ENCODE data around the gene PLEKHG4B.
"Not testable (repeated sequence)": the region's sequence is repeated elsewhere in the genome, so short reads cannot be mapped to it uniquely, and the experiment has no call there.

PLEKHG4B gene

DNA sequence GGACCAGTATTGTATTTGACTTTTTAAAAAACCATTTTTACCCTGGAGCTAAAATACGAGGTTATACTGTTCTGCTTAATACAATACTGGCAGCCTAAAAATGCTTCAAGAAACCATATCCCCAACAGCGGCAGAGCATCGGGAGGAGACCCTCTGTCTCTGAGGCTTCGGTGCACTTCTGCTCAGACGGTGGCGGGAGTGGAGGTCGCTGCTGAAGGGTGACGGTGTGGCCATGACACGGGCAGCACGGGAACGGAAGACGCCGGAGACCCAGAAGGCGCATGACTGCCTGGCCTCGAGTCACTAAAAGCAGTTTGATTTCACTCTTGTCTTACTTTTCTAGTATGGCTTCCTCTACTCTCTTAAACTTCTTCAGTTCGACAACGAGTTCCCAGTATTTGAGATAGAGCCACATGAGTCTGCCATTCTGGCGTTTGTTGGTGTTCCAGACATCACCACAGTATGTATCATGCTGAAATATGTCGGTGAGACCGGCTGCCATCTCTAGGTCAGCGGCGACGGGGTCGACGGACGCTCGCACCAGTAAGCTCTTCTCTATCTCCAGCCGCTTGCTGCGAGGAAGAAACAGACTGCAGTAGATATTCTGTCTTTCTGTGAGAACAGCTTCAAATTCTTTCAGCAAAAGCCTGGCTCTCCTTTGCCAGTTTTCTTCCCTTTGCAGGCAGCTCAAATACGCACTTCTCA, 113.2 kb downstream of the PLEKHG4B start:
- DNase-seq, result no peak

DNA sequence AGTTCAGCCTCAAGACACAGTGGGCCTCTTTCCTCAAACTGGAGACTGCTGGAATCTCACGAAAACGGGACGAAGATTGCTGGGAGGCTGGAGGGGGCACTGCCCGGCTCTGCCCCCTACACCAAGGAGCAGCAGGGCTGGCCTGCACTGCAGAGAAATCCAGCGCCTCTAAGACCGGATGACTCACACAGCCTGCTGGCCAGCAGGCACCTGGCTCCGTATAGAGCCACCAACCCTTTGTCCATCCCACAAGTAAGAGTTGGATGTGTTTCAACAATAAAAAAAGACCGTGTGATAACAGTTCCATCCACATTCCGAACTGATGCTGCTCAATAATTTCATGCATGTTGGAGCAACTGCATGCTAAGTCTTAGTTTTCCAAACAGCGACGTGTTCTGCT, 114.4 kb downstream of the PLEKHG4B start:
- no peak for DNase-seq

GRCh38 chr5:206927-207536, 115.1 kb downstream of the PLEKHG4B start:
- no peak for DNase-seq

- DNase-seq, result no peak
These were observed 115.6 kb downstream of the PLEKHG4B start for GRCh38 chr5:207599-207998.

DNA sequence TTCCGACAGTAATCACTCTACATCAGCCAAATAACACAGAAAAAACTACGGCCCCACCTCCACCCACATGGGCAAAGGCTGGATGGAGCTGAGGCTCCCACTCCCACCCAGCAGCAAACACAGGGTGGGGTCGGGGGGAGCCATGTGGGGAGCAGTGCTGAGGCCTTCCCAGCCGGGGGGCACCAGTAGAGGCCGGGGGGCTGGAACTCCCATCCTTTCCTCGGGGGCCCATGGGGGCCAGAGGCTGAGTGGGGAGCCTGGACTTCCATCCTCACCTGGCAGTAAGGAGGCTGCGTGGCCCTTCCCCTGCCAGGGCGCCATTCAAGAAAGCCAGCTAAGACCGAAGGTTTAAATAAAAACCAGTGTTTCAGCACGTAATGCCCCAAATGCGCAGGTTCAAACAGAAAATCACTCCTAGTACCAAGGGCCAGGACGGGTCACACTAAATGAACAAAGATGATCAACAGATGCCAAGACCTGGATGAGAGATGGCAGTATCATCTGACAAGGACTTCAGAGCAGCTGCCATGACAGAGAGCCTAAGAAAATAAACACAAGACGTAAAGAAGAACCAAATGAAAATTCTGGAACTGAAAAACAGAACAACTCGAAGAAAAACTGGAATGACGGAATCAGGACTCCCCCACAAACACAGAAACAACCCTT, 116.6 kb downstream of the PLEKHG4B start:
- no peak for DNase-seq

GRCh38 chr5:213803-214395, 121.9 kb downstream of the PLEKHG4B start:
- DNase-seq, result no peak

- not testable (repeated sequence) for DNase-seq
These were observed 123.3 kb downstream of the PLEKHG4B start for GRCh38 chr5:215256-215655.

- not testable (repeated sequence) for DNase-seq
These were observed 124.1 kb downstream of the PLEKHG4B start for GRCh38 chr5:216076-216475.

DNA sequence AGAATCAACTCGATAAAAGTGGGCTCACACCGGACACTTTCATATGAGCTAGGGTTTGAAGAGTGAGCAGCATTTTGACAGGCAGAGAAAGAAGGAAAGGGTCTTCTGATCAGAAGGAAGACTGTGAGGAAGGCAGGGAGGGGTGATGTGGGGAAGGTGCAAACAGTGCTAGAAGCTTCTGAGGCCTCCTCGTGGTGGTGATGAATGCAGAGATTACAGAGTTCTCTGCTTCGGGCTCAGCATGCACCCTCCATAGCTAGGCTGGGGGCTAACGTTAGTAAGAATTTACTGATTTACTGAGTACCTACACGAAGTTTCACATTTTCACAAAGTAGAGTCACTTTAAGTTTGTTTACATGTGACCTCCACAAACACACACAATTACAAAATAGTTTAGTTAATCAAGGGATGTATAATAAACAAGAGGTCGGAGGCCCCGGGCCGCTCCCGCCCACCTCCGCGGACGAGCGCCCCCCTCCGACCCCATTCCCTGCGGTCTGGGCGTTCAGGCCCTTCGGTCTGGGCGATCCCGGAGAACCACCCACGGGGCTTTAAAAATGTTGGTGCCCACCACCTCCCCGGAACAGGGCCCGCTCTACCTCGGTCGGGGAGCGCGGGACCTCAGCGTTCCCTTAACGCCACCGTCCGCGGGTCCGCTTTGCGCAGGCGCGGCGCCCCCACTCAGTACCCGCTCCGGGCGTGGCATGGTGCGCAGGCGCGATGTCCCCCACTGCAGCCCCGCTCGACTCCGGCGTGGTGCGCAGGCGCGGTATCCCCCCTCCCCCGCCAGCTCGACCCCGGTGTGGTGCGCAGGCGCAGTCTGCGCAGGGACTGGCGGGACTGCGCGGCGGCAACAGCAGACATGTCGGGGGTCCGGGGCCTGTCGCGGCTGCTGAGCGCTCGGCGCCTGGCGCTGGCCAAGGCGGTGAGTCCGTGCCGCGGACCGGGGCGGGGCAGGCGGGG, 125.8 kb downstream of the PLEKHG4B start, which contains the start of the genes CCDC127 and SDHA:
TSS of gene CCDC127 (minus strand) at position 660 of the 963 bp plus-strand sequence. CDS start 1,304 bp downstream, outside the sequence.
TSS of gene SDHA (plus strand) at position 827 of the 963 bp plus-strand sequence. CDS start at position 863, 36 bp downstream.
- DNase-seq, result peak; percentile 97

DNA sequence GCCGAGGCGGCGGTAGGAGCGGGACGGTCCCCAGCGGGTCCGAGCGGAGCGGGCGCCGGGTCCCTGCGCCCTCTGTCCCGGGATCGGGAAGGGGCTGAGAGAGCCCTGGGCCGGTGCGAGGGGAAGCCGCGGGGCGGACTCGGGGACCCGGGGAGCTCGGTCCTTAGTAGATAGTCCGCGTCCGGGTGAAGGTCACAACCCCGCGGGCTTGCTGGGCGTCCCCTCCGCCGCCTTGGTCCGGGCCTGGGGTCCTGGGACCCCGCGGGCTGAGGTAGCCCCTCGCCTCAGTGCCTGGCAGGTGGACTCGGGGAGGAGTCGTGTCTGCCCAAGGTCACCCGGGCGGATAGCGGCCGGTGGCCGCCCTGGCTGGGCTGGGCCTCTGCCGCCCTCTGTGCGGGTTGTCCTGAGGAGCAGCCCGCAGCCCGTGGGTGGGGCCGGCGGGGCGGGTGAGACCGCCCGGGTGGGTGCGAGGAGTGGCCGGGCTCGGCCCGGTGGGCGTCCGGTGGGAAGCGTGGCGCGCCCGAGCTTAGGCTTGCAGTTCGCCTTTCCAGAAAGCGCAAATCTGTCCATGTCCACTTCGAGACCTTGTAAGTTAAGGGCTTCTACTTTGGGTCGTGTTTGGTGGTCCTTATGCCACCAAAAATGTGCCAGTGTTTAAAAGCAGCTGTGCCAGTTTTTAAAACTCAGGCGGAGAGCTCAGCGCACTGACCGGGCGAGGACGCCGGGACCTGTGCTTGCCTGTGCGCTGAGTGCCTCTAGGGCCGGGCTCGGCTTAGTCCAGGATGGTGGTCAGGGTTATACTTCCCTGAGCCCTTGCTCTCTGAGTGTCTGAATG, 126.7 kb downstream of the PLEKHG4B start:
- peak; percentile 24 for DNase-seq

DNA sequence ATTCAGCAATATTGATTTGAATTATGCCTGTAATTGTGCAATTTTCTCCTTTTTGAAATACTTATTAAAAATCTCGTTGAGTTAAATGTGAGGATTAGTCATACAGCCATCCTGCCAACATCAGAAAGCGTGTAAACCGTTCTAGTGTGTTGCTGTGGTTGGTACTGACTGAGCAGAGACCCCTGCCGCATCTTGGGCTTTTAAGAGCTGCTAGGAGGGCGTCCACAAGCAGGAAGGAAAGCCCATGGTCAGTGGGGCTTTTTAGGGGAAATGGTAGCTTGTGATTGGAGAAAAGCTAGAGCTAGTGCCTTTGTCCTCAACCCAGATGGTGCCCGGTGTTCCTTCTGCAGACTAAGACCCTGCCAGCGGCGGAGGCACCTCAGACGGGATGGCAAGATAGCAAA, 127.5 kb downstream of the PLEKHG4B start:
- peak; percentile 18 for DNase-seq

DNA sequence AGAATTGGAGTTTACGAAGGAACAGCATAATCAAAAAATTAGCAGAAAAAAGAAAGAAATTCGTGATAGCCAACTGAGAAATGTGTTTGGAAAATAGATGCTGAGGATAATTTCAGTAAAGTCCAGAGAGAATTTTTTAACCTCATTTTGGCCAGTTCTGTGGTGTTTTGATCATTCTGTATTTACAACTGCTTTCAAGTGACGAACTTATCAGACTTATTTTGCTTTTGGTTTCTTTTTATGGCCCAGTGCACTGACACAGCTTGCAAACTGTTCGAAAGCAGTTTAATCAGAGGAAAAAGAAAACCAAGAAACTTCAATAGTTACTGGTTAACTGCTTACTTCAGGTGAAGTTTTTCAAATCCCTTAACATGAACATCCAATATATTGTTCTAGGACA, 128.0 kb downstream of the PLEKHG4B start:
- no peak for DNase-seq

- DNase-seq, result not testable (repeated sequence)
These were observed 131.2 kb downstream of the PLEKHG4B start for GRCh38 chr5:222951-223715.

DNA sequence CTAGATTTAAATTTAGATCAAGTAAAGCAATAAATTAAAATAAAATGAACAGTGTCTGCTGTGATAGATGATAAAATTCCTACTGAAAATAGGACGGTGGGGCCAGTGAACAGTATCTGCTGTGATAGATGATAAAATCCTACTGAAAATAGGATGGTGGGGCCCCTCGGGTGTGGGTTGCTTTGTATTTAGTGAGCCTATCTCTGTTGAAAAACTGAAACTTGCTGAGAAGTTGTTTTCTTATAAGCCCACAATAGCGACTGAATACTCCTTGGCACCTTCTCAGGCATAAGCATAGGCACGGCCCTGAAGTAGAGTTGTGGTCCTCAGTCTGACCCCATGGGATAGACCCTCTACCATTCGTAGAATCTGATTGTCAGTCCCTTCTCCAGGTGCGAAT, 131.8 kb downstream of the PLEKHG4B start:
- no peak for DNase-seq

GRCh38 chr5:225334-225733, 133.4 kb downstream of the PLEKHG4B start:
- no peak for DNase-seq

GRCh38 chr5:227375-227774, 135.4 kb downstream of the PLEKHG4B start:
- not testable (repeated sequence) for DNase-seq

DNA sequence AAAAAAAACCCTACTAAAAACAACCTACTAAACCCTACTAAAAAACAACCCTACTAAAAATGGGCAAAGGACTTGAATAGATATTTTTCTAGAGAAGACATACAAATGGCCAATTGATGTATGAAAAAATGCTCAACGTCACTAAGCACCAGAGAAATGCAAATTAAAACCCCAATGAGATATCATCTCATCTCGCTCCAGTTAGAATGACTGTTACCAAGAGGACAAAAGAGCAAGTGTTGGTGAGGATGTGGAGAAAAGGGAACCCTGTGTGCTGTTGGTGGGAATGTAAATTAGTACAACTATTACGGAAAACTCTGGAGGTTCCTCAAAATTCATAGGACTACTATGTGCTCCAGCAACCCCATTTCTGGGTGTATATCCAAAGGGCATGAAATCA, 136.9 kb downstream of the PLEKHG4B start:
- DNase-seq, result no peak

- DNase-seq, result no peak
These were observed 138.7 kb downstream of the PLEKHG4B start for GRCh38 chr5:230711-231110.

DNA sequence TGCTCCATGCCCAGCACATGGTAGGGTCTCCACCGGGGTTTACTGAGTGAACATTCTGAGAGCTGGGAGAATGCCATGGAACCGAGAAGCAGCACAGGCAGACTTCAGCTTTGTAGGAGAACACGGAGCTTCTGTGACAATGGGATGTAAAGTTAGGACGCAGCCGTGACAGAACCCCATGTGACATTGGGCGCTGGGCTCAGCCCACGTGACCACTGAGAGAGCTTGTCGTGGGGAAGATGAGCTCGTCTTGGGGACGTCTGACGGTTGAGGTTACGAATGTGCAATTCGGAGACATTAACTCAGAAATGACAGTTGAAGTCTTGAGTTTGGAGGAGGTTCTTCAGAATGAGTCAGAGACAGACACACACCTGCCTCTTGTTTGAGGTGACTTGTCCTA, 139.7 kb downstream of the PLEKHG4B start:
- DNase-seq, result no peak

DNA sequence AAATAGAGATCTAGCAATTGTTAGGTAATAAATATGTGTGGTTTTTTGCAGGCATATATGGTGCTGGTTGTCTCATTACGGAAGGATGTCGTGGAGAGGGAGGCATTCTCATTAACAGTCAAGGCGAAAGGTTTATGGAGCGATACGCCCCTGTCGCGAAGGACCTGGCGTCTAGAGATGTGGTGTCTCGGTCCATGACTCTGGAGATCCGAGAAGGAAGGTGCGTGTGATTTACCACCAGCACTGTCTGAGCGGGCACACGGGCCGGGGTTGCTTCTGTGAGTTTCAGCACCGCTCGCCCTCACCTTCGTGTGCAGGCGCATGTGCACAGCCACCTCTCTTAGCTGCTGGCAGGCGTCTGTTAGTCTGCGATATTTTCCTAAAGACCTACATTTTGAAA, 141.5 kb downstream of the PLEKHG4B start:
- not testable (repeated sequence) for DNase-seq

DNA sequence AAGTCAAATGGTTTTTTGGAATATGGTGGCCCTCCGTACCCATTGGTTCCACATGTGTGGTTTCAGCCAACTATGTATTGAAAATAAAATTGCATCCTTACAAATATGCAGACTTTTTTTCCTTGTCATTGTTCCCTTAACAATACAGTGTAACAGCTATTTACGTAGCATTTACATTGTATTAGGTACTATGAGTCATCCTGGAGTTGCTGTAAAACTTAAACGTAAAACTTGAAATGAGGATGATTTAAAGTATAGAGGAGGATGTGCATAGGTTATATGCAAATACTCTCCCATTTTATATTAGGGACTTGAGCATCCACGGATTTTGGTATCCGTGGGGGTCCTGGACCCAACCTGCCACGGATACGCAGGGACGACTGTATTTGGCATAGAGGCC, 142.5 kb downstream of the PLEKHG4B start:
- no peak for DNase-seq
